OCI-M2 (cell line): ENCODE data around the gene SLC25A21.
"Not testable (repeated sequence)": the region's sequence is repeated elsewhere in the genome, so short reads cannot be mapped to it uniquely, and the experiment has no call there.

ENCODE experiments used
- DNase-seq: peaks from one replicate; lab custom pipeline; 2025; ENCODE audit not compliant: unreplicated experiment; lab: John Stamatoyannopoulos, UW

SLC25A21 gene

DNA sequence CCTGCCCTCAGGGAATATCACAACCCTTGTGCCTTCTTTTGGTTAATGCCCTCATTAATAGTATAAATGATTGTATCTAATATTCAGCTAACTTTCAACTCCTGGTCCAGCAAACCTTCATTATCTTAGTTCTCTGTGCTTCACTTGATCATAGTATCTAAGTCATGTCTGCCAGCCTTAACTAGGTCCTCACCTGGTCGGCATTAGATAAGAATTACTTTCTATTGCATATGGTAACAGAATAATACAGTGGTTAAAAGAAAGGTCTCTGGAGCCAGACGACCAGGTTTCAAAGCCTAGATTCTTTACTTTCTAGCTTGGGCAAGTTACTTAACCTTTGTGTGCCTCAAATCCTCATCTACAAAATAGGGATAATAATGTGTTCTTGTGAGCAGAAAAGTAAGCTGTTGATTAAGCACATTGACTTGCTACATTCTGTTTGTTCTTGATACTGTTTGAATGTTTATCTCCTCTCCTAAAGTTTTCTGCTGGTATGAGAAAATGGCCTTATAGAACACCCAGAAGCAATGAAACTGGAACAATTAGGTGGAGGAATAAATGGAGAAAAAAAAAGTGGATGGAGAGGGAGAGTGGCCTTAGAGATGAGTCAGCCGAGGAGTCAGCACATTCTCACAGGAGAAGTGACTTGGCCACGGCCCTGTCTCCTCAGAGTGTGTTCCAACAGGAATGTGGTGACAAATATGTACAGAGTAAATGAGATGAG lies 176.1 kb downstream of the SLC25A21 start:
- DNase-seq = no peak

GRCh38 chr14:36989806-36990205 lies 182.6 kb downstream of the SLC25A21 start:
- no peak for DNase-seq

DNA sequence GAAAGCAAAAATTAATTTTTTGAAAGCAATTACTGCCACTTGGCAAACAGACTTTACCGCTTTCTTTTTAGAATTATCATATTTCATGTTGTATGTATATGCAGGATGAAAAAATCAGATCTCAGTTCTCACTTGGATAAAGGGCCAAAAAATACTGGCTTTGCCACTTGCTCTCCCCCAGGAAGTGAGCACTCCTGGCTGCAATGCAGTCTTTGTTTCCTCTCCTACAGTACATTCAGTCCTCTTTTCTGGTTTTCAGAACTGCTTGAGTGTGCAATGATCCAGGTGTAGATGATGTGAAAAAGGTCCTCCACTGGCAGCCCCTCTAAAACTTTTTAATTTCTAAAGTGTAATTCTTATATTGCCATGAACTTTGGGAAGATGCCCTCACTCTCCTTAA lies 183.4 kb downstream of the SLC25A21 start:
- no peak for DNase-seq

DNA sequence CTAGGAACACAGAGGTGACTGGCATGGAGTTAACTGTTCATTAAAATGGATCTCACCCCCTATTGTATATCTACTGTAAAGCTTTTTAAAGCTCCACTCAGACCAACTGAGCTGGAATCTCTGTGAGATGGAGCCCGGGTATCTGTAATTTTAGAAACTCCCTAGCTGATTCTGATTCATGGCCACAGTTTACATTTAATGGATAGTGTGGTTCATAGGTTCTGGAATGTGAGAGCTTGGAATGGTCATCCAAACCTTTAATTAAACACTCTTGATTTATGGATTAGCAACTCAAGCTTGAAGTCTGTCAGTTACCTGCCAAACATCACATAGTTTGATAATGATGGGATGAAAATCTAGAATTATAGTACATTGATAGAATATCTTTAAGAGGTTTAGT lies 183.8 kb downstream of the SLC25A21 start:
- DNase-seq = no peak

DNA sequence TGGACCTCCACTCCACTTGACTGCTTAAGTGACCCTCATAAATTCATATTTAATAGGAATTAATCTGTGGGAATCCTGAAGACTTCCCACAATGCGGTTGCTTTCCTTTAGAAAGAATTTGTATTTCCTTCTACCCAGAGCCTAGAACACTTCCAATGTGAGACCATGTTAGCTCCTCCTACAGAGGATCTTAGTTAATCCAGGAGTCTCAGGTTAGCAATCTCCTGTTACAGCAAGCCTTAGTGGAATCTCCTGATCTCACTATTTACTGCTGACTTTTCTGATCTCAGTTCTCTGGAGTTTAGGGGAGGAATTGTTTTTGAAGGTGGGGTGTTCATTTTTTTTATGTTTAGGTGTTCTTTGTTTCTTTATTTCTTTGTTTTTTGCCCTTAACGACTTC lies 186.0 kb downstream of the SLC25A21 start:
- no peak for DNase-seq

- no peak for DNase-seq
These were observed 190.4 kb downstream of the SLC25A21 start for GRCh38 chr14:36981832-36982529.

DNA sequence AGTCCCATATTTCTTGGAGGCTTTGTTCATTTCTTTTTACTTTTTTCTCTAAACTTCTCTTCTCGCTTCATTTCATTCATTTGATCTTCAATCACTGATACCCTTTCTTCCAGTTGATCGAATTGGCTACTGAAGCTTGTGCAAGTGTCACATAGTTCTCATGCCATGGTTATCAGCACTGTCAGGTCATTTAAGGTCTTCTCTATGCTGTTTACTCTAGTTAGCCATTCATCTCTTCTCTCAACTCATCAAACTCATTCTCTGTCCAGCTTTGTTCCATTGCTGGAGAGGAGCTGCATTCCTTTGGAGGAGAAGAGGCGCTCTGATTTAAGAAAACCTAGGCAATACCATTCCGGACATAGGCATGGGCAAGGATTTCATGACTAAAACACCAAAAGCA lies 192.0 kb downstream of the SLC25A21 start:
- DNase-seq = not testable (repeated sequence)

DNA sequence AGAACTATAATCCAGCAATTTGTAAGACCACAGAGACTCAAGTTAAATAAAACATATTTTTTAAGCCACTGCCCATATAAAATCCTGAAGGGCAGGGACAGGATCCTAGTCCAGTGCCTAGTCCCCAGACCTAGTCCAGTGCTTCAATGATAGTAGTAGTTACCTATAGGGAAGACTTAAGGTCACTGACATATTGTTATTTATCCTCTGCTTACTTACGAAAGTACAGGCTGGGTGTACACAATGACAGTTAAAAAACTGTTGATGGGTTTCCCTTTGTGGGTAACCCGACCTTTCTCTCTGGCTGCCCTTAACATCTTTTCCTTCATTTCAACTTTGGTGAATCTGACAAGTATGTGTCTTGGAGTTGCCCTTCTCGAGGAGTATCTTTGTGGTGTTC lies 192.5 kb downstream of the SLC25A21 start:
- DNase-seq = no peak

- no peak for DNase-seq
These were observed 195.8 kb downstream of the SLC25A21 start for GRCh38 chr14:36976571-36977023.

DNA sequence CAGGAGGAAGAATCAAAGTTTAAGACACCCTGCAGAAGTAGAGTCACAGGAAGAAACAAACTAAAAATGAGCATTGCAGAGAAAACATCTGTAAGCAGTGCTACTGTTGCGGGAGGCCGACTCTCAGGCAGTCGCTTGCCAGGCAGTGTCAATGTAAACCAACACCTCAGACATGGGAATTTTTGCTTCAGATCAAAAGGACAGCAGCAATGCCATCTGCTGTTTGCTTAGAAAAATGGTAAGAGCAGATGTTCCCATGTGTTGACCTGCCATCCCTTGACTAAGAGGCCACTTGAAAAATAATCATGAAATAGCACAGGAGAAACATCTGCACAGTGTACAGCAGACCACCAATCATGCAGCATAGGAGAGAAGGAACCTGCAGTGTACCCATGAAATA lies 196.6 kb downstream of the SLC25A21 start:
- DNase-seq = no peak

DNA sequence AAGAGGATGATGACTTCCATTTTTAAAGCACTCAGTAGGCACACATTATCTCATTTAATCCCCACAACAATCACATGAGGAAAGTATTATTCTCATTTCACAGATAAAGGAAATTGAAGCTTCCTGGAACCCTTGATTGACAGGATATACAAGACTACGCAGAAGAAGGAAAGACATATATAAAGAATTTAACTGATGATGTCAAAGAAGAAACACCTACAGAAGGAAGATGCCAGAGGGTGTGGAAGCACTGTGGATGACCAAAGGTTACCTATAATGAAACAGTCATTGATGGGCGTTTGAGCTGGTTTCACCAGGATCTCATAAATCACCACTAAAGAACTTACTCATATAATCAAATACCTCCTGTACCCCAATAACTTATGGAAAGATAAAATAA lies 197.4 kb downstream of the SLC25A21 start:
- no peak for DNase-seq

DNA sequence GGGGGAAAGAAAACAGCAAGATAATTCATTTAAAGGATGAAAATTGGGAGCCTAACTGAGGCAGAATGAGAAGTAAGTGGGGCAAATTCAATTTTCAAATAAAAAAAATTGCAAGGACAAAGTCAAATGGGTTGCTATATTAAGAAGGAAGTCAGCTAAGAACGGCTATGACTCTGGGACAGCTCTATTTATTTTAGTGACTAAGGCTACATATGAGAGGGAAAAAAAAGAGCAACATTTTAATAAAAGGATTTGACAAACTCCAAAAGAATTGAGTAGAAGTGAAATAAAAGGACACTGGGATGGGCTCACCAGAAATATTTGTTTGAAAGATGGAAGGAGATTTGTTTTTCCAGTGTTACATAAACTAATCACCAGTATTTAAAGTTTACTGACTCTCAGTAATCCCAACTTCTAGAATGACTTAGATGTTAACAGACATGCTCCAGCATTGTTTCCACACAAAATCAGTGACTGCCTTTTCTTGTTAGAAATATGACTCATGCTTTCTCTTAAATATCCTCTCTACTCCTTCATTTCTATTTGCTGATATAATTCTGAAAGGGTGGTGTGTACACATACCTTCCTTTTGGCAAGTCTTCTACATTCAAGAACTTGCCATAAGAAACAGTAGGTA lies 198.5 kb downstream of the SLC25A21 start:
- DNase-seq = no peak

DNA sequence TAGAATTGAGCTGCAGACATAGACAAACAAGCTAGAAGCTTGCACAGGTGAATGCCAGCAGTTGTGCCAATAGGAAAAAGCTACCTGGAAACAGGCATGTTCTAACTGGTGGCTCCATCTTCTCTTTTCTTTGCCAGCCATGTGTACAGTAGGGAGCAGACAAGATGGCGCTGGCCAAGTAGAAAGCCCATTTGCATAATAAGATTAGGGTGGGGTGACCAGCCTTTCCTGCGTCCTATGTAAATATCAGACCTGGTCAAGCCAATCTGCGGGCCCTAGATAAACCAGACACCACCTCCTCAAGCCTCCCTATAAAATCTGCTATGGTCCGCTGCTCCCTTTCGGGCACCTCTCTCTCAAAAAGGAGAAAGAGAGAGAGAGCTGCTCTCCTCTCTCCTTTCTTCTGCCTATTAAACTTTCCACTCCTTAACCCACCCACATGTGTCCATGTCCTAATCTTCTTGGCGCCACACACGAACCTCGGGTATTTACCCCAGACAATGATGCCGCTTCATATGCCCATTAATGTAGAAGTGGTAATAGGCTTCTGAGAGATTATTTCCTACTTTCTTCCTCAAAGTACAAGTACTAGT lies 201.0 kb downstream of the SLC25A21 start:
- DNase-seq = no peak

DNA sequence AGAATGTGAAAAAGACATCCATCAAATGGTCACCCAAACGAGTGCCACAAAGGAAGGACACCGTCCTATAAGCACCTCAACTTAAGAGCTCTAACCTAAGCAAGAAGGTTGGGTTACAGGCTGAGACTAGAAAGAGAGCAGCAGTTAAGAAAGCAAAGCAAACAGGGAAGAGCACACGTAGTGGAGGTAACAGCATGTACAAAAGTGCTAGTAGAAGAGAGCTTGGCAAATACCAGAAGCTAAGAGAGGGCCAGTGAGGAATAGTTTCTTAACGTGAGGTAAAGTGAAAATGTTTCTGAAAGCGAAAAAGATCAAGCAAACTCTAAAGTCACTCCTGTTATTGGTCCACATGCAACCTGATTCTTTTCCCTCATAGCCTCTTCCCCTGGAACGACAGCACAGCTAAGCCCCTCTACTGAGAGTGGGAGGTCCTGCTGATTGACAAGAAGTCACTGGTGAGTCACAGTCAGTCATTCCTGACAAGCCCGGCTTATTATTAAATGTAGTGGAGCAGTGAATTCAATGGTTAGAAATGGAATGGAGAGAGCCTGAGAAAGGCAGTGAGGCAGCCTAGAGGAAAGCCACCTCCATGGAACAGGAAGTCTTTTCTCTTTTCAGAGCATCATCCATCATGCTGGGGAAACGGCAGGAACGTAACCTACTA lies 204.4 kb downstream of the SLC25A21 start:
- DNase-seq = no peak

DNA sequence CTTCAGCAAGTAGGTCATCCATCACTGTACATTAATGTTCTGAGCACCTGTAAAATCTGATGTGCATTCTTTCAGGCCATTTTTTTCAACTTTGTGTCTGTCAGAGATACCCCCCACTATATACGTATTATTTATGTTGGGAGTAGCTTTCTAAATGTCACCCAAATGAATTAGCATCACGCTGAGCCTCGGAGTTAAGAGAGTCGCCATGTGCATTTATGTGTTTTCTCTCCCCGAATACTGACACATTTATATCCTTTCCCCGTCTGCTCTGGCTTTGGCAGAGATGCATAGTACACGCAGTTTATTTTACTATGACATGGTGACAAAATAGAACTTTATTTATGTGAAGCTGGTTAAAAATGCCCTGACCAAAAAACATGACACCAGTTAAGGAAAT lies 216.4 kb downstream of the SLC25A21 start:
- no peak for DNase-seq

- DNase-seq = no peak
These were observed 217.0 kb downstream of the SLC25A21 start for GRCh38 chr14:36955376-36955775.

DNA sequence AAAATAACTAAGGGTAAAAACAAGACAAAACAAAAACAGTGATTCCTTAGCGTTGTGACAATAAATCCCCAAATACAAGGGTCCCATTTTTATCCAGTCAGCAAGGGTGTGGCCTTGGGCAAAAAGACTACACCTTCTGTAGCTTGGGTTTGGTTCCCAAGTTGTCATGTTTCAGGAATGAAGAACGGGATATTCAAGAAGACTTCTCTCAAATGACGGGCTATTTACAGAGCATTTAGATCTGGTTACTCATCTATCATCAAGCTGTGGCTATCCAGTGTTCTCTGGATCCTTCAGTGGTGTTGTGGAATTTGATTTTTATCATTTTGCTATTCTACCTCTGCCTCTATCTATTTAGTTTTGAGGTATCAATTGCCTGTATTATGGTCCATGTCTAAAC lies 219.7 kb downstream of the SLC25A21 start:
- DNase-seq = no peak

DNA sequence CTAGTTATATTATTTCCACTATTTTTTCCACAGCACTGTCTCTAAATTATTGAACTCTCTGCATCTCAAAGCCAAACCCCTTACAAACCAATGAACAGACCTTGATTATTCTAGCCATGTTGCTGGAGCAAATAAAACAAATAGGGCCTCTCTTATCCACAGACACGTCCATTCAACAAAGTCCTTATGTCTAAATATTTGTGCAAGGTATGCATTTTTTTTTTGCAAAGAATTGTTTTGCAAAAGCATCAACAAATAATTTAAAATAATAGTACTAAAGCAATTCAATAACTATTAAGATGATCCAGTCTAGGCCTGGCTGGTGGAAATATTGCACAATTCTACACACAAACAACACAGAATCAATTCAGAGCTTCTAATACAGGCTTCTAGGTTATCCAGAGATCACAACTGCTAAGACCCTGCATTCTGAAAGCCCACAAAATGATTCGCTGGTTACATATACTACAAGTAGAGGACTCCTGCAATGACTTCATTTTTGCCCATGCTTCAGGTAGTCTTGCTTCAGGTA lies 221.0 kb downstream of the SLC25A21 start:
- DNase-seq = no peak

DNA sequence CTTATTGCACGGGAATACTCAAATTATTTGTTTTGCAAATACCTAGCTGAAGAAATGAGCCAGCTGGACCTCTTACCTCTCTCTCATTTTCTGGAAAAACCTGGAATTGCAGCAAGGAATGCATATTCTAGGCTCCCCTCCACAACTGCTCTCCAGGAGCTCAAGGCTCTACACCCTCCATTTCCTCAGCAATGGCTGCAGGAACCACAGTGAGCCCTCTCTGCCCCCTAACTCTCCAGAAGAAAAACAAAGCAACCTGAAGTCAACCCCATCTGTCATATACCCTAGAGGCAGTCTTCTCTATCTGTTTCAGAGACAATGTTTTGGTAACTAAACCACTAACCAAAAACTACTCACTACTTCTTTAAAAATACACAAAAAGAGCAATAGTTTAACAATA lies 221.6 kb downstream of the SLC25A21 start:
- no peak for DNase-seq

DNA sequence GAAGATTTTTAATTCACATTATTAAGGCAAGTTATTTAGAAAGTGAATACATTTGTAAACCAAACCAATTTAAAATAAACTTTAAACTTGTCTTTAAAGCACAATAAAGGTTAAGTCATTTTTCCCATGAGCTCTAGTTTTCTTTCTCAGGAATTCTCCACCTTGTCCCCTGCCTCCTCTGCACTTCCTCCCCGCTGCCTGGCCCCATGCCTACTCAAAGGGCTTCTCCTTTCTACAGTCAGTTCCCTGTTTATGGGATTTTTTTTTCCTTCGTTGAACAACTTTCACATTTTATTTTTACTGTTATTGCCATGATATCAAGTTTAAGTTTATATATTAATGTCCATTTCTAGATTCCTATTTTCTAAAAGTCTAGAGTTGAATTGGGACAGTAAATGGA lies 223.0 kb downstream of the SLC25A21 start:
- DNase-seq = no peak
